Caco-2 (cell line): Measurements from ENCODE around the gene CSTF2T. TPM values are rescaled to one million over a fixed set of nuclear protein-coding genes. Genes with fewer than 3 reads are reported as not detected.

Experiments used
- BruUV-seq: library from RNA; stranded (reverse); fragments of 400-500 nt; replicated peaks from 2 replicates; lab custom pipeline; 2021; lab: Mats Ljungman, UMichigan
- CTCF ChIA-PET: fragments of 300-600 bp; sonication (Branson Sonifier 250); formaldehyde crosslinking; loops from one replicate; lab custom pipeline; 2022; ENCODE audit warnings: antibody characterized with exemption; lab: Charles Lee
- POLR2A ChIA-PET: fragments of 300-600 bp; sonication (Branson Sonifier 250); formaldehyde crosslinking; loops from one replicate; lab custom pipeline; 2022; ENCODE audit warnings: antibody characterized with exemption; lab: Charles Lee
- DNase-seq, 2 experiments: peaks; one replicate each; pipeline versions ENCODE4 v3.0.0 to v3.0.0-alpha.2; 2020 to 2022
- H3K27me3 ChIP-seq: replicated peaks from 2 replicates; pipeline ENCODE4 v1.6.0; 2011; ENCODE audit warnings: low read length; ENCODE audit not compliant: control insufficient read depth, insufficient read depth
- H3K36me3 ChIP-seq: 2 replicates; pipeline ENCODE4 v1.5.1; 2011; ENCODE audit warnings: low read length; ENCODE audit not compliant: control insufficient read depth, insufficient read depth
- H3K4me1 ChIP-seq: fragments of 250-450 bp; sonication (Bioruptor Pico); 2 replicates; pipeline ENCODE4 v1.5.1; 2020; ENCODE audit warnings: mild to moderate bottlenecking
- H3K4me3 ChIP-seq: 2 replicates; pipeline ENCODE4 v1.5.1; 2011; ENCODE audit warnings: low read depth, mild to moderate bottlenecking, control low read depth, low read length
- H3K9me3 ChIP-seq: fragments of 250-450 bp; sonication (Bioruptor Pico); 2 replicates; pipeline ENCODE4 v1.5.1; 2020; ENCODE audit warnings: mild to moderate bottlenecking, moderate library complexity
- H3K27ac Mint-ChIP-seq: one replicate; pipeline ENCODE4 v1.8.0; 2022; ENCODE audit warnings: mixed read lengths; ENCODE audit not compliant: unreplicated experiment
- H3K27me3 Mint-ChIP-seq: one replicate; pipeline ENCODE4 v1.8.0; 2022; ENCODE audit warnings: mixed read lengths; ENCODE audit not compliant: insufficient read depth, unreplicated experiment
- H3K36me3 Mint-ChIP-seq: one replicate; pipeline ENCODE4 v1.8.0; 2022; ENCODE audit warnings: mild to moderate bottlenecking, mixed read lengths; ENCODE audit not compliant: insufficient read depth, unreplicated experiment
- H3K4me1 Mint-ChIP-seq: one replicate; pipeline ENCODE4 v1.8.0; 2022; ENCODE audit warnings: low read depth, mixed read lengths; ENCODE audit not compliant: unreplicated experiment
- H3K4me3 Mint-ChIP-seq: one replicate; pipeline ENCODE4 v1.8.0; 2022; ENCODE audit warnings: mild to moderate bottlenecking, moderate library complexity, mixed read lengths; ENCODE audit not compliant: unreplicated experiment
- H3K9me3 Mint-ChIP-seq: one replicate; pipeline ENCODE4 v1.8.0; 2022; ENCODE audit warnings: mixed read lengths; ENCODE audit not compliant: unreplicated experiment
- intact Hi-C: fragments of 100-400 bp; cut with micrococcal nuclease; formaldehyde crosslinking; loops from one replicate; pipeline ENCODE4 v1.10.0; 2022; ENCODE audit not compliant: unreplicated experiment
- total RNA-seq: library from RNA; stranded (reverse); gene quantifications from 2 replicates; pipeline ENCODE4 v1.2.3, GENCODE V29; 2022
- TF ChIP-seq, protein P1 (sequence below), 2 experiments: fragments of 200-600 bp in 1 of 2; IDR thresholded peaks; 1 replicate in 1 of 2; 2 replicates in 1 of 2; pipeline versions ENCODE4 v1.5.1 to v1.8.0; 2011 to 2022; ENCODE audit warnings: antibody characterized with exemption in 1 of 2, control low read depth in 1 of 2, inconsistent platforms in 1 of 2, low read depth in 1 of 2, low read length in 1 of 2, mild to moderate bottlenecking in 1 of 2, moderate library complexity in 1 of 2; ENCODE audit not compliant: insufficient read depth in 1 of 2, severe bottlenecking in 1 of 2, unreplicated experiment in 1 of 2

The CSTF2T gene
- total RNA-seq, 1 experiment from 2014 or later, result 51.2 TPM

DNA sequence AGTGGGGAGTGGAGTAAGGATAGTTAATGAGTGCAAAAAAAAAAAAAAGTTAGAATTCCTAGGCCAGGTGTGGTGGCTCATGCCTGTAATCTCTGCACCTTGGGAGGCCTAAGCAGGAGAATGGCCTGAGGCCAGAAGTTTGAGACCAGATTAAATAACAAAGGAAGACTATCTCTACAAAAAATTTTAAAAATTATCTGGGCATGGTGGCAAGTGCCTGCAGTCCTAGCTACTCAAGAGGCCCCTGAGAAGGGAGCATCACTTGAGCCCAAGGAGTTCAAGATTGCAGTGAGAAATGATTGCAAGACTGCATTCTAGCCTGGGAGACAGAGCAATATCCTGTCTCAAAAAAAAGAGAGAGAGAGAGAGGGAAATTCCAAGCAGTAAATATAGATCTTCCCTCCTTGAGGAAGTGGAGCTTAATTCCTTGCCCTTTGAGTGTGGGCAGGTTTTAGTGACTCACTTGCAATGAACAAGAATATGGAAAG, 19.5 kb upstream of the CSTF2T start:
- POLR2A ChIA-PET, result no interaction called here
- TF ChIP-seq, protein P1, sequence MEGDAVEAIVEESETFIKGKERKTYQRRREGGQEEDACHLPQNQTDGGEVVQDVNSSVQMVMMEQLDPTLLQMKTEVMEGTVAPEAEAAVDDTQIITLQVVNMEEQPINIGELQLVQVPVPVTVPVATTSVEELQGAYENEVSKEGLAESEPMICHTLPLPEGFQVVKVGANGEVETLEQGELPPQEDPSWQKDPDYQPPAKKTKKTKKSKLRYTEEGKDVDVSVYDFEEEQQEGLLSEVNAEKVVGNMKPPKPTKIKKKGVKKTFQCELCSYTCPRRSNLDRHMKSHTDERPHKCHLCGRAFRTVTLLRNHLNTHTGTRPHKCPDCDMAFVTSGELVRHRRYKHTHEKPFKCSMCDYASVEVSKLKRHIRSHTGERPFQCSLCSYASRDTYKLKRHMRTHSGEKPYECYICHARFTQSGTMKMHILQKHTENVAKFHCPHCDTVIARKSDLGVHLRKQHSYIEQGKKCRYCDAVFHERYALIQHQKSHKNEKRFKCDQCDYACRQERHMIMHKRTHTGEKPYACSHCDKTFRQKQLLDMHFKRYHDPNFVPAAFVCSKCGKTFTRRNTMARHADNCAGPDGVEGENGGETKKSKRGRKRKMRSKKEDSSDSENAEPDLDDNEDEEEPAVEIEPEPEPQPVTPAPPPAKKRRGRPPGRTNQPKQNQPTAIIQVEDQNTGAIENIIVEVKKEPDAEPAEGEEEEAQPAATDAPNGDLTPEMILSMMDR (IDR thresholded peaks at IDR 0.05; ENCODE audit: insufficient read depth in 1 of 2, low read depth in 1 of 2, low read length in 1 of 2, severe bottlenecking in 1 of 2, unreplicated experiment in 1 of 2), result no peak
- BruUV-seq, result no TSS peak
- peak overlapping the region; percentile 13 for H3K27ac Mint-ChIP-seq
- Histone ChIP-seq H3K27me3 (no peaks in the 10 kb centered on the region), H3K36me3 (no peaks in the 10 kb centered on the region), H3K4me3 (no peak overlapping the region), H3K9me3 (no peaks in the 10 kb centered on the region), H3K4me1 (peaks cover 15% of the 10 kb centered on the region)
- no peak overlapping the region for H3K4me3 Mint-ChIP-seq
- peaks cover 15% of the 10 kb centered on the region for H3K4me1 Mint-ChIP-seq
- CTCF ChIA-PET, result interaction anchor here (1.3 kb wide), 1 partner anchor 11 kb away, joined by 3 read pairs; no protein-coding TSS in a partner anchor
- H3K36me3 Mint-ChIP-seq, result no peaks in the 10 kb centered on the region
- no peaks in the 10 kb centered on the region for H3K27me3 Mint-ChIP-seq
- intact Hi-C loops, result loop anchor here (1.0 kb wide), 1 partner anchor 11 kb away; no protein-coding TSS in a partner anchor
- H3K9me3 Mint-ChIP-seq, result peaks cover 13% of the 10 kb centered on the region
- DNase-seq, result peak; percentile 57 to 80

DNA sequence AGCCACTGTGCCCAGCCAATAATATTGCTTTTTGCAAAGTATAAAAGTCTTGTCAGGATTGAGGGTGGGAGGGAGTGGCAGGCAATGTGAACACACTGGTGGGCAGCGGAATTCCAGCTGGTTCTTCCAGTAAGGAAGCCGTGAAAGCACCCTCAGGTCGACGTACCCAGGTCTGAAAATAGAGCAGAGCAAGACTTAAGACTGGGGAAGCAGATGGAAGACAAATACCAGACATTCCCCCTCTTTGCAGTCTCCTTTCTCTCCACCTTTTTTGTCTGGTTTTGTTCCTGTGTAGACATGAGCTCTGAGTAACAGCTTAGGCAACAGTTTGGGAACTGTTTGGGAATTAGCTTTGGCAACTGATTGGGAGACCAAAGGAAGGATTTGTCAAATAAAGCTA, 17.6 kb upstream of the CSTF2T start:
- TF ChIP-seq, protein P1 (IDR thresholded peaks at IDR 0.05; ENCODE audit: insufficient read depth in 1 of 2, low read depth in 1 of 2, low read length in 1 of 2, severe bottlenecking in 1 of 2, unreplicated experiment in 1 of 2), result no peak
- Histone ChIP-seq H3K36me3 (no peaks in the 10 kb centered on the region), H3K27me3 (no peaks in the 10 kb centered on the region), H3K4me1 (peaks cover 15% of the 10 kb centered on the region), H3K4me3 (no peak overlapping the region), H3K9me3 (no peaks in the 10 kb centered on the region)
- Mint-ChIP-seq H3K4me3 (no peak overlapping the region), H3K27ac (no peak overlapping the region), H3K27me3 (peaks cover 2% of the 10 kb centered on the region), H3K9me3 (peaks cover 13% of the 10 kb centered on the region), H3K36me3 (no peaks in the 10 kb centered on the region), H3K4me1 (peaks cover 15% of the 10 kb centered on the region)
- BruUV-seq, result no TSS peak
- CTCF ChIA-PET, result interaction anchor here (0.6 kb wide), 1 partner anchor 26 kb away, joined by 4 read pairs; no protein-coding TSS in a partner anchor
- POLR2A ChIA-PET, result no interaction called here
- intact Hi-C loops, result no loop called here
- DNase-seq, result no peak

DNA sequence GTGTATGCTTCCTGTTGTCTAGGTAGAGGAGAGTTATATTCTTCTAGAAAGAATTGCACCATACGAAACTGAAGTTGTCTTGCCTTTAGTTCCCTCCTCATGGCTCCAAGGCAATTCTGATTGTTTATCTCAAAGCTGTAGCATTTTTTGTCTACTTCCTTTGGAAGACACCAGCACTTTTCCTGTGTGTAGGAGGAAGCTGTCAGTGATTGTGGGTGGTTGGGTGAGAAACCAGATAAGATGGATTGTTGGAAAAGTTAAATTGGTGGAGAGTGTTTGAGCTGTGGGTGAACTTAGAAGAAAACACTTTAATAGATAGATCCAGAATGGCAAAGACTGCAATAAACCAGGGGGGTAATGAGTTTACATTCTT, 12.1 kb upstream of the CSTF2T start:
- Histone ChIP-seq H3K4me1 (no peaks in the 10 kb centered on the region), H3K36me3 (no peaks in the 10 kb centered on the region; the same call in 1 of the 2 replicates), H3K9me3 (no peaks in the 10 kb centered on the region), H3K27me3 (no peaks in the 10 kb centered on the region; the same call in 1 of the 2 replicates), H3K4me3 (no peak overlapping the region)
- Mint-ChIP-seq H3K36me3 (no peaks in the 10 kb centered on the region), H3K9me3 (no peaks in the 10 kb centered on the region), H3K4me1 (no peaks in the 10 kb centered on the region), H3K4me3 (no peak overlapping the region), H3K27me3 (peaks cover 8% of the 10 kb centered on the region), H3K27ac (no peak overlapping the region)
- BruUV-seq, result no TSS peak
- ChIA-PET POLR2A (no interaction called here), CTCF (no interaction called here)
- TF ChIP-seq, protein P1 (IDR thresholded peaks at IDR 0.05; ENCODE audit: insufficient read depth in 1 of 2, low read depth in 1 of 2, low read length in 1 of 2, severe bottlenecking in 1 of 2, unreplicated experiment in 1 of 2), result no peak
- no peak for DNase-seq
- intact Hi-C loops, result no loop called here
